Left renal cortex interstitium (tissue), 4 donors: ENCODE measurements around the gene SEPTIN14. TPM values are rescaled to one million over a fixed set of nuclear protein-coding genes. Genes with fewer than 3 reads are reported as not detected.
"Not testable (repeated sequence)": the region's sequence is repeated elsewhere in the genome, so short reads cannot be mapped to it uniquely, and the experiment has no call there.

Experiments used
- DNase-seq, 4 donors: peaks; one replicate each; pipeline ENCODE4 v3.0.0-alpha.2; 2013; ENCODE audit warnings: low read depth in 4 of 4, low spot score in 2 of 4, missing footprints in 1 of 4
- polyA plus RNA-seq, 4 donors: library from polyadenylated mRNA; unstranded; fragments of 120-200 nt; gene quantifications; one replicate each; pipeline ENCODE4 v1.2.1, GENCODE V29; 2013; ENCODE audit not compliant: insufficient read length in 4 of 4

Gene SEPTIN14
- polyA plus RNA-seq, 4 donors = 0.10 to 0.79 (median 0.43) TPM

GRCh38 chr7:55786901-55787300 lies 75.7 kb downstream of the SEPTIN14 start:
- no peak for DNase-seq

- DNase-seq = not testable (repeated sequence)
Observed at GRCh38 chr7:55785444-55785843, 77.1 kb downstream of the SEPTIN14 start.

- DNase-seq = no peak
Observed at GRCh38 chr7:55784151-55784550, 78.4 kb downstream of the SEPTIN14 start.

- DNase-seq = no peak
Observed at GRCh38 chr7:55778631-55779030, 83.9 kb downstream of the SEPTIN14 start.

GRCh38 chr7:55776196-55776595 lies 86.4 kb downstream of the SEPTIN14 start:
- DNase-seq = no peak

- no peak for DNase-seq
Observed at GRCh38 chr7:55775051-55775420, 87.5 kb downstream of the SEPTIN14 start.

- DNase-seq = no peak
Observed at GRCh38 chr7:55774327-55775050, 88.1 kb downstream of the SEPTIN14 start.

GRCh38 chr7:55770778-55771177 lies 91.8 kb downstream of the SEPTIN14 start:
- DNase-seq = no peak

GRCh38 chr7:55753274-55753862 lies 109.2 kb downstream of the SEPTIN14 start:
- not testable (repeated sequence) for DNase-seq

GRCh38 chr7:55744706-55745105 lies 117.8 kb downstream of the SEPTIN14 start:
- DNase-seq = not testable (repeated sequence)

Other genes with a start within 250 kb of the SEPTIN14 start
- gene ZNF713, start 24.7 kb upstream of the SEPTIN14 start, polyA plus RNA-seq = 10 to 100 TPM; 11.1 to 19.4 (median 14.0) TPM
- 10 to 100 TPM; 15.8 to 21.2 (median 17.2) TPM for gene MRPS17, start 89.1 kb upstream of the SEPTIN14 start, polyA plus RNA-seq
- 100 to 1,000 TPM; 105 to 139 (median 113) TPM for gene NIPSNAP2, start 101.8 kb upstream of the SEPTIN14 start, polyA plus RNA-seq
- gene PSPH, start 188.7 kb upstream of the SEPTIN14 start, polyA plus RNA-seq = 10 to 100 TPM; 31.0 to 45.3 (median 33.5) TPM
- 100 to 1,000 TPM; 201 to 248 (median 214) TPM for gene CCT6A, start 189.0 kb upstream of the SEPTIN14 start, polyA plus RNA-seq
- gene SUMF2, start 201.5 kb upstream of the SEPTIN14 start, polyA plus RNA-seq = 100 to 1,000 TPM in 3 of 4 donors, 10 to 100 TPM in 1; 76.4 to 158 (median 143) TPM
- gene PHKG1, start 230.2 kb upstream of the SEPTIN14 start, polyA plus RNA-seq = 1 to 10 TPM in 2 of 4 donors, under 1 TPM in 2; 0.68 to 2.5 (median 1.5) TPM
- 100 to 1,000 TPM; 239 to 360 (median 264) TPM for gene CHCHD2, start 243.7 kb upstream of the SEPTIN14 start, polyA plus RNA-seq